Measurements from ENCODE around the gene KRT17.

KRT17 gene

DNA sequence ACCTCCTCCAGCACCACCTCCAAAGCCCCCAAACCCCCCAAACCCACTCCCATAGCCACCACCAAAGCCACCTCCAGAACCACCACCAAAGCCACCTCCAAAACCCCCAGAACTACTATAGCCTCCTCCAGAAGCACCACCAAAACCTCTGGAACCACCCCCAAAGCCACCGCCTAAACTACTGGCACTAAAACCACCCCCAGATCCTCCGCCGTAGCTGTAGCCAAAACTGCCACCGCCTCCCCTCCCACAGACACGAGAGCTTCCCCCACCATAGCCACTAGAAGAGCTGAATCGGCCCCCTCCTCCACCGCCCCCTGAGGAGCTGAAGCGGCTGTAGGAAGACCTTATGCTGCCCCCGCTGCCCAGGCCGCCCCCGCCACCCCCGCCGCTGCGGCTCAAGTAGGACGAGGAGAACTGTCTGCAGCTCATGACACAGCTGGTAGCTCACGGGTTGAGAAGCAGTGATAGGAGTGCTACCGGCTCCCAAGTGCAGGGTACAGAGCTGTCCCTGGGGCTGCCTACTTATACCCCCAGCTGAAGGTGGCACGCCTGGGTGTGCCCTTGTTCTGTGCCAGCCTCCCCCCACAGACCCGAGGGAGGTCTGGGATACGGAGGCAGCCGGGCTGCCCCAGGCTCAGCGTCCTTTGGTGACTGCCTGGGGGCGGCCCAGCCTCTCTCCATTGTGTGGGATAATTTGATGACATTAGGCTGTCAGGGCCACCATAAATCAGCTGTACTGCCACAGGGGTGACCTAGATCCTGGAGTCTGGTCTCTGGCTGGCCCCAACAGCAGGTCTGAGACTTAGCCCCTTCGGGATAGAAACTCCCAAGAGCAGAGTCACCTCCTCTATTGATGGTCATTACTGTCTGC lies 52.6 kb downstream of the KRT17 start, which contains the start of gene KRT9:
TSS of gene KRT9 (minus strand) at position 499 of the 874 bp plus-strand sequence. CDS start at position 432, 67 bp downstream.
- no peak for DNase-seq (ENCODE audit: low read depth in 2 of 2)
